Epithelial cell of esophagus (primary cell): ENCODE results near the gene MYOF.
"Not testable (repeated sequence)": the region's sequence is repeated elsewhere in the genome, so short reads cannot be mapped to it uniquely, and the experiment has no call there.

Experiments used
- DNase-seq: peaks from one replicate; pipeline ENCODE4 v3.0.0; 2010; ENCODE audit warnings: low read depth
- H3K4me3 ChIP-seq: 2 replicates; pipeline ENCODE4 v1.5.1; 2011; ENCODE audit warnings: mild to moderate bottlenecking, low read length, control low read depth
- CTCF ChIP-seq: IDR thresholded peaks from 2 replicates; pipeline ENCODE4 v1.5.1; 2011; ENCODE audit warnings: low read depth, mild to moderate bottlenecking, low read length, control low read depth, inconsistent platforms; ENCODE audit not compliant: insufficient read depth; ENCODE audit errors: missing control alignments

MYOF gene

GRCh38 chr10:93471110-93471651 is 11.0 kb downstream of the MYOF start:
- no peak overlapping the region for H3K4me3 ChIP-seq
- DNase-seq = peak; percentile 90
- TF ChIP-seq CTCF = no peak

GRCh38 chr10:93469454-93469853 is 12.7 kb downstream of the MYOF start:
- H3K4me3 ChIP-seq = no peak overlapping the region
- TF ChIP-seq CTCF = no peak
- DNase-seq = no peak

- peak overlapping the region; percentile 16 for H3K4me3 ChIP-seq
- peak; percentile 27 for TF ChIP-seq CTCF
- DNase-seq = peak; percentile 92
These were observed 13.5 kb downstream of the MYOF start for GRCh38 chr10:93468461-93469213.

- not testable (repeated sequence) for H3K4me3 ChIP-seq, DNase-seq
These were observed 14.5 kb downstream of the MYOF start for GRCh38 chr10:93467635-93468034.

- no peak for TF ChIP-seq CTCF
- H3K4me3 ChIP-seq = peak overlapping the region; percentile 21
- DNase-seq = peak; percentile 99
These were observed 16.1 kb downstream of the MYOF start for GRCh38 chr10:93465806-93466675.

GRCh38 chr10:93464776-93465388 is 17.3 kb downstream of the MYOF start:
- no peak overlapping the region for H3K4me3 ChIP-seq
- DNase-seq = peak; percentile 78
- TF ChIP-seq CTCF = no peak

- no peak for TF ChIP-seq CTCF
- DNase-seq = peak; percentile 68
- no peak overlapping the region for H3K4me3 ChIP-seq
These were observed 18.2 kb downstream of the MYOF start for GRCh38 chr10:93463723-93464476.
